A549 (cell line): ENCODE results near the gene ERLIN1.

Experiments used
- BHLHE40 ChIP-seq: IDR thresholded peaks from 2 replicates; pipeline ENCODE4 v1.6.1; 2012; ENCODE audit warnings: low read depth, low read length, inconsistent platforms
- JUN ChIP-seq, 2 experiments: fragments of >200 bp; sonication (Bioruptor Twin); formaldehyde crosslinking; IDR thresholded peaks; 2 replicates in 1 of 2; 3 replicates in 1 of 2; pipeline ENCODE4 v1.6.1; 2016 to 2017
- POLR2A ChIP-seq: IDR thresholded peaks from 2 replicates; pipeline ENCODE4 v1.6.1; 2012; ENCODE audit warnings: mild to moderate bottlenecking, low read length
- ZNF302 ChIP-seq: fragments of 250-450 bp; sonication (Bioruptor Pico); IDR thresholded peaks from 2 replicates; pipeline ENCODE4 v1.9.0; 2021; ENCODE audit warnings: inconsistent platforms, mild to moderate bottlenecking, moderate library complexity
- TF ChIP-seq, protein P1 (sequence below): fragments of >200 bp; sonication (Bioruptor Twin); formaldehyde crosslinking; IDR thresholded peaks from 3 replicates; pipeline ENCODE4 v1.5.1; 2016
- TF ChIP-seq, protein P2 (sequence below): fragments of 150-350 bp; IDR thresholded peaks from 2 replicates; pipeline ENCODE4 v1.6.1; 2014; ENCODE audit warnings: low read depth, mild to moderate bottlenecking, low read length
- TF ChIP-seq, protein P3 (sequence below): IDR thresholded peaks from 2 replicates; pipeline ENCODE4 v1.6.1; 2012
- TF ChIP-seq, protein P4 (sequence below): fragments of 200-600 bp; sonication (generic); IDR thresholded peaks from 2 replicates; pipeline ENCODE4 v1.6.1; 2016; ENCODE audit warnings: antibody characterized with exemption, mild to moderate bottlenecking, moderate library complexity
- TF ChIP-seq, protein P5 (sequence below): fragments of 450-650 bp; IDR thresholded peaks from 2 replicates; pipeline ENCODE4 v1.6.1; 2014; ENCODE audit warnings: antibody characterized with exemption

DNA sequence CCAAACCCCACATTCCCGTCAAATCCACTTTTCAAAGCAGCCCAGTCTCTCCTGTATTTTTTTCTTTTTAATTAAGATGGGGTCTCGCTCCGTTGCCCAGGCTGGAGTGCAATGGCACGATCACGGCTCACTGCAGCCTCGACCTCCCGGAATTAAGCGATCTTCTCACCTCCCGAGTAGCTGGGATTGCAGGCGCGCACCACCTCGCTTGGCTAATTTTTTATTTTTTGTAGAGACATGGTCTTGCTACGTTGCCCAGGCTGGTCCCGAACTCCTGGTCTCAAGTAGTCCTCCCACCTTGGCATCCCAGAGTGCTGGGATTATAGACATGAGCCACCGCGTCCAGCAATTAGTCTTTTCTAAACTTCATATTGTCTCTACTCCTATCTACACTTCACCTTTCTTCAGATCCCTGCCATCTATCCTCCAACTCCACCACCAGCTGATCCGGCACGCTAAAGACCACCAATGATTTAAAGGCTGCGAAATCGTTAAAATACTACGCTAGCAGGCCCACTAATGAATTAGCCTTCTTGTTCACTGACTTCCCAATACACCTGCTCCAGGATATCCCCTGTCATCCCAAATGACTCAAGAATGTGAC is 44.1 kb upstream of the ERLIN1 start:
- TF ChIP-seq POLR2A (no peak), JUN (IDR thresholded peaks at IDR 0.05) (peak in 1 of 2 experiments; percentile 10; a peak in 1 of 5 replicates), ZNF302 (CRISPR knock-in tag) (no peak), BHLHE40 (no peak)
- TF ChIP-seq, protein P1, sequence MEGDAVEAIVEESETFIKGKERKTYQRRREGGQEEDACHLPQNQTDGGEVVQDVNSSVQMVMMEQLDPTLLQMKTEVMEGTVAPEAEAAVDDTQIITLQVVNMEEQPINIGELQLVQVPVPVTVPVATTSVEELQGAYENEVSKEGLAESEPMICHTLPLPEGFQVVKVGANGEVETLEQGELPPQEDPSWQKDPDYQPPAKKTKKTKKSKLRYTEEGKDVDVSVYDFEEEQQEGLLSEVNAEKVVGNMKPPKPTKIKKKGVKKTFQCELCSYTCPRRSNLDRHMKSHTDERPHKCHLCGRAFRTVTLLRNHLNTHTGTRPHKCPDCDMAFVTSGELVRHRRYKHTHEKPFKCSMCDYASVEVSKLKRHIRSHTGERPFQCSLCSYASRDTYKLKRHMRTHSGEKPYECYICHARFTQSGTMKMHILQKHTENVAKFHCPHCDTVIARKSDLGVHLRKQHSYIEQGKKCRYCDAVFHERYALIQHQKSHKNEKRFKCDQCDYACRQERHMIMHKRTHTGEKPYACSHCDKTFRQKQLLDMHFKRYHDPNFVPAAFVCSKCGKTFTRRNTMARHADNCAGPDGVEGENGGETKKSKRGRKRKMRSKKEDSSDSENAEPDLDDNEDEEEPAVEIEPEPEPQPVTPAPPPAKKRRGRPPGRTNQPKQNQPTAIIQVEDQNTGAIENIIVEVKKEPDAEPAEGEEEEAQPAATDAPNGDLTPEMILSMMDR, result no peak
- TF ChIP-seq, protein P2, sequence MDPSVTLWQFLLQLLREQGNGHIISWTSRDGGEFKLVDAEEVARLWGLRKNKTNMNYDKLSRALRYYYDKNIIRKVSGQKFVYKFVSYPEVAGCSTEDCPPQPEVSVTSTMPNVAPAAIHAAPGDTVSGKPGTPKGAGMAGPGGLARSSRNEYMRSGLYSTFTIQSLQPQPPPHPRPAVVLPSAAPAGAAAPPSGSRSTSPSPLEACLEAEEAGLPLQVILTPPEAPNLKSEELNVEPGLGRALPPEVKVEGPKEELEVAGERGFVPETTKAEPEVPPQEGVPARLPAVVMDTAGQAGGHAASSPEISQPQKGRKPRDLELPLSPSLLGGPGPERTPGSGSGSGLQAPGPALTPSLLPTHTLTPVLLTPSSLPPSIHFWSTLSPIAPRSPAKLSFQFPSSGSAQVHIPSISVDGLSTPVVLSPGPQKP, result no peak
- TF ChIP-seq, protein P3, sequence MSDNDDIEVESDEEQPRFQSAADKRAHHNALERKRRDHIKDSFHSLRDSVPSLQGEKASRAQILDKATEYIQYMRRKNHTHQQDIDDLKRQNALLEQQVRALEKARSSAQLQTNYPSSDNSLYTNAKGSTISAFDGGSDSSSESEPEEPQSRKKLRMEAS, result no peak
- TF ChIP-seq, protein P4, sequence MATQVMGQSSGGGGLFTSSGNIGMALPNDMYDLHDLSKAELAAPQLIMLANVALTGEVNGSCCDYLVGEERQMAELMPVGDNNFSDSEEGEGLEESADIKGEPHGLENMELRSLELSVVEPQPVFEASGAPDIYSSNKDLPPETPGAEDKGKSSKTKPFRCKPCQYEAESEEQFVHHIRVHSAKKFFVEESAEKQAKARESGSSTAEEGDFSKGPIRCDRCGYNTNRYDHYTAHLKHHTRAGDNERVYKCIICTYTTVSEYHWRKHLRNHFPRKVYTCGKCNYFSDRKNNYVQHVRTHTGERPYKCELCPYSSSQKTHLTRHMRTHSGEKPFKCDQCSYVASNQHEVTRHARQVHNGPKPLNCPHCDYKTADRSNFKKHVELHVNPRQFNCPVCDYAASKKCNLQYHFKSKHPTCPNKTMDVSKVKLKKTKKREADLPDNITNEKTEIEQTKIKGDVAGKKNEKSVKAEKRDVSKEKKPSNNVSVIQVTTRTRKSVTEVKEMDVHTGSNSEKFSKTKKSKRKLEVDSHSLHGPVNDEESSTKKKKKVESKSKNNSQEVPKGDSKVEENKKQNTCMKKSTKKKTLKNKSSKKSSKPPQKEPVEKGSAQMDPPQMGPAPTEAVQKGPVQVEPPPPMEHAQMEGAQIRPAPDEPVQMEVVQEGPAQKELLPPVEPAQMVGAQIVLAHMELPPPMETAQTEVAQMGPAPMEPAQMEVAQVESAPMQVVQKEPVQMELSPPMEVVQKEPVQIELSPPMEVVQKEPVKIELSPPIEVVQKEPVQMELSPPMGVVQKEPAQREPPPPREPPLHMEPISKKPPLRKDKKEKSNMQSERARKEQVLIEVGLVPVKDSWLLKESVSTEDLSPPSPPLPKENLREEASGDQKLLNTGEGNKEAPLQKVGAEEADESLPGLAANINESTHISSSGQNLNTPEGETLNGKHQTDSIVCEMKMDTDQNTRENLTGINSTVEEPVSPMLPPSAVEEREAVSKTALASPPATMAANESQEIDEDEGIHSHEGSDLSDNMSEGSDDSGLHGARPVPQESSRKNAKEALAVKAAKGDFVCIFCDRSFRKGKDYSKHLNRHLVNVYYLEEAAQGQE, result no peak
- TF ChIP-seq, protein P5, sequence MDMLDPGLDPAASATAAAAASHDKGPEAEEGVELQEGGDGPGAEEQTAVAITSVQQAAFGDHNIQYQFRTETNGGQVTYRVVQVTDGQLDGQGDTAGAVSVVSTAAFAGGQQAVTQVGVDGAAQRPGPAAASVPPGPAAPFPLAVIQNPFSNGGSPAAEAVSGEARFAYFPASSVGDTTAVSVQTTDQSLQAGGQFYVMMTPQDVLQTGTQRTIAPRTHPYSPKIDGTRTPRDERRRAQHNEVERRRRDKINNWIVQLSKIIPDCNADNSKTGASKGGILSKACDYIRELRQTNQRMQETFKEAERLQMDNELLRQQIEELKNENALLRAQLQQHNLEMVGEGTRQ, result no peak
